ENCODE results near the gene DYNC1H1.

- TF ChIP-seq, protein P1, sequence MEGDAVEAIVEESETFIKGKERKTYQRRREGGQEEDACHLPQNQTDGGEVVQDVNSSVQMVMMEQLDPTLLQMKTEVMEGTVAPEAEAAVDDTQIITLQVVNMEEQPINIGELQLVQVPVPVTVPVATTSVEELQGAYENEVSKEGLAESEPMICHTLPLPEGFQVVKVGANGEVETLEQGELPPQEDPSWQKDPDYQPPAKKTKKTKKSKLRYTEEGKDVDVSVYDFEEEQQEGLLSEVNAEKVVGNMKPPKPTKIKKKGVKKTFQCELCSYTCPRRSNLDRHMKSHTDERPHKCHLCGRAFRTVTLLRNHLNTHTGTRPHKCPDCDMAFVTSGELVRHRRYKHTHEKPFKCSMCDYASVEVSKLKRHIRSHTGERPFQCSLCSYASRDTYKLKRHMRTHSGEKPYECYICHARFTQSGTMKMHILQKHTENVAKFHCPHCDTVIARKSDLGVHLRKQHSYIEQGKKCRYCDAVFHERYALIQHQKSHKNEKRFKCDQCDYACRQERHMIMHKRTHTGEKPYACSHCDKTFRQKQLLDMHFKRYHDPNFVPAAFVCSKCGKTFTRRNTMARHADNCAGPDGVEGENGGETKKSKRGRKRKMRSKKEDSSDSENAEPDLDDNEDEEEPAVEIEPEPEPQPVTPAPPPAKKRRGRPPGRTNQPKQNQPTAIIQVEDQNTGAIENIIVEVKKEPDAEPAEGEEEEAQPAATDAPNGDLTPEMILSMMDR (IDR thresholded peaks at IDR 0.05), result no peak
- no peak for TF ChIP-seq POLR2A (IDR thresholded peaks at IDR 0.05)
Measured at GRCh38 chr14:102086709-102086971, 122.3 kb downstream of the DYNC1H1 start.
